T-helper 1 cell treated with Interleukin-12 subunit alpha and Interleukin-12 subunit beta and Interleukin-4 antibody, amounts not matched to agents 30 μg/mL and 1 μg/mL, for 36 hours (primary cell): ENCODE data around the gene GPATCH8.

Experiments used
- H3K27ac Mint-ChIP-seq: one replicate; pipeline ENCODE4 v1.8.0; 2021; ENCODE audit warnings: mild to moderate bottlenecking, mixed read lengths
- H3K27me3 Mint-ChIP-seq: one replicate; pipeline ENCODE4 v1.8.0; 2021; ENCODE audit warnings: low read depth, mixed read lengths
- H3K36me3 Mint-ChIP-seq: one replicate; pipeline ENCODE4 v1.8.0; 2021; ENCODE audit warnings: low read depth, mixed read lengths
- H3K4me1 Mint-ChIP-seq: one replicate; pipeline ENCODE4 v1.8.0; 2021; ENCODE audit warnings: low read depth, mixed read lengths
- H3K4me3 Mint-ChIP-seq: one replicate; pipeline ENCODE4 v1.8.0; 2021; ENCODE audit warnings: mild to moderate bottlenecking, moderate library complexity, mixed read lengths
- H3K9me3 Mint-ChIP-seq: one replicate; pipeline ENCODE4 v1.8.0; 2021; ENCODE audit warnings: mixed read lengths

Gene GPATCH8

GRCh38 chr17:44448412-44448811, 54.8 kb downstream of the GPATCH8 start:
- no peaks in the 10 kb centered on the region for H3K27me3 Mint-ChIP-seq
- no peak overlapping the region for H3K27ac Mint-ChIP-seq
- H3K9me3 Mint-ChIP-seq: no peaks in the 10 kb centered on the region

DNA sequence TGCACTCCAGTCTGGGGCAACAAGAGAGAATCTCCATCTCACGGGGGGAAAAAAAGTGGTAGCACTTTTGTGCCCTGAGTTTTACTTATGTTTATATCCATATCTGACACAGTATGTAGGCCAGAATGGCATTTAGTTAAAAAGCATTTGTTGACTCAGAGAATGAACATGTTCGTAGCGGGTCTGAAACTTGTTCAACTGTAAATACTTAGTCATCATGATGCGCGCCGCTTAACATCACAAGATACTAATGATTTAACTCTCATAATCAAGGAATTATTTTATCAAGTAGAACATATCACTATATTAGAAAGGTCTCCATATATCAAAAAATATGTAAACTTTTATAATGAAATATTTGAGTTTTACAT, 58.5 kb downstream of the GPATCH8 start:
- Mint-ChIP-seq H3K4me3 (no peak overlapping the region), H3K27me3 (no peaks in the 10 kb centered on the region), H3K9me3 (no peaks in the 10 kb centered on the region), H3K4me1 (peaks cover 3% of the 10 kb centered on the region), H3K27ac (no peak overlapping the region), H3K36me3 (peaks cover 1% of the 10 kb centered on the region)

More at GRCh38 chr17:44448412-44448811, 54.8 kb downstream of the GPATCH8 start:
- Mint-ChIP-seq H3K36me3 (no peaks in the 10 kb centered on the region), H3K4me3 (no peak overlapping the region), H3K4me1 (peaks cover 3% of the 10 kb centered on the region)

DNA sequence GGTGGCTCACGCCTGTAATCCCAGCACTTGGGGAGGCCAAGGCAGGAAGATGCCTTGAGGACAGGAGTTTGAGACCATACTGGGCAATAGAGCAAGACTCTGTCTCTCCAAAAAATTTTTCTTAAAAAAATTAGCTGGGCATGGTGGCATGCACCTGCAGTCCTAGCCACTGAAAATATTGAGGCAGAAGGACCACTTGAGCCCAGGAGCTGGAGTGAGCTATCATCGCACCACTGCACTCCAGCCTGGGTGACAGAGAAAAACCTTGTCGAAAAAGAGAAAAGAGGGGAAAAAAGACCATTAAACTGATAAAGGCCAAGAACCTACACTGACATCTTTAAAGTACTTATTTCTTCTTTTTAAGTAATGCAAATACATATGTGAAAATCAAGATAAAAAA, 60.4 kb downstream of the GPATCH8 start:
- Mint-ChIP-seq H3K36me3 (peaks cover 3% of the 10 kb centered on the region), H3K9me3 (no peaks in the 10 kb centered on the region), H3K27ac (no peak overlapping the region), H3K4me1 (peaks cover 16% of the 10 kb centered on the region), H3K27me3 (no peaks in the 10 kb centered on the region), H3K4me3 (no peak overlapping the region)

GRCh38 chr17:44439168-44439567, 64.0 kb downstream of the GPATCH8 start:
- H3K27me3 Mint-ChIP-seq: no peaks in the 10 kb centered on the region

DNA sequence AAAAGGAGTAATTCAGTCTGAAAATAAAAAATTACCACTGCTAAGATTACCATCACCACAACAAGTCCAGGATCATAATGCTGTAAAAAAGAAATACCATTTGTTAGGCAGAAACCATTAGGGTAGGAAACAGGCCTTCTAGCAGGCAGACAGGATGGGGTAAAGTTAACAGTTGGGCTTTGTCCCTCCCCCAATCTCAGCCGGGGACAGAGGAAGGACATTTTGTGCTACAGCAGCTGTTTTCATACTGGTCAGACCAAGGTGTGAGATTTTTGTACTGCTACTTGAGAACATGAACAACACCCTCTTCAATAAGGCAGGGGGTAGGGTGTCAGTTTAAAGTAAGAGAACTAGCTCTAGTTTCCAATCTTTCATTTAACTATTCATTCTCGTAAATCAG, 64.6 kb downstream of the GPATCH8 start:
- no peak overlapping the region for H3K4me3 Mint-ChIP-seq

More at GRCh38 chr17:44439168-44439567, 64.0 kb downstream of the GPATCH8 start:
- no peak overlapping the region for H3K4me3 Mint-ChIP-seq
- H3K4me1 Mint-ChIP-seq: peaks cover 17% of the 10 kb centered on the region
- H3K27ac Mint-ChIP-seq: no peak overlapping the region
- no peaks in the 10 kb centered on the region for H3K9me3 Mint-ChIP-seq
- H3K36me3 Mint-ChIP-seq: peaks cover 10% of the 10 kb centered on the region

GRCh38 chr17:44436336-44436735, 66.9 kb downstream of the GPATCH8 start:
- H3K36me3 Mint-ChIP-seq: peaks cover 25% of the 10 kb centered on the region
- peaks cover 17% of the 10 kb centered on the region for H3K4me1 Mint-ChIP-seq
- no peaks in the 10 kb centered on the region for H3K27me3 Mint-ChIP-seq
- H3K4me3 Mint-ChIP-seq: no peak overlapping the region
- no peak overlapping the region for H3K27ac Mint-ChIP-seq
- no peaks in the 10 kb centered on the region for H3K9me3 Mint-ChIP-seq

More for the DNA sequence above, 64.6 kb downstream of the GPATCH8 start:
- H3K9me3 Mint-ChIP-seq: no peaks in the 10 kb centered on the region
- no peaks in the 10 kb centered on the region for H3K27me3 Mint-ChIP-seq
- peaks cover 17% of the 10 kb centered on the region for H3K4me1 Mint-ChIP-seq
- peaks cover 12% of the 10 kb centered on the region for H3K36me3 Mint-ChIP-seq
- H3K27ac Mint-ChIP-seq: peak overlapping the region; percentile 5

DNA sequence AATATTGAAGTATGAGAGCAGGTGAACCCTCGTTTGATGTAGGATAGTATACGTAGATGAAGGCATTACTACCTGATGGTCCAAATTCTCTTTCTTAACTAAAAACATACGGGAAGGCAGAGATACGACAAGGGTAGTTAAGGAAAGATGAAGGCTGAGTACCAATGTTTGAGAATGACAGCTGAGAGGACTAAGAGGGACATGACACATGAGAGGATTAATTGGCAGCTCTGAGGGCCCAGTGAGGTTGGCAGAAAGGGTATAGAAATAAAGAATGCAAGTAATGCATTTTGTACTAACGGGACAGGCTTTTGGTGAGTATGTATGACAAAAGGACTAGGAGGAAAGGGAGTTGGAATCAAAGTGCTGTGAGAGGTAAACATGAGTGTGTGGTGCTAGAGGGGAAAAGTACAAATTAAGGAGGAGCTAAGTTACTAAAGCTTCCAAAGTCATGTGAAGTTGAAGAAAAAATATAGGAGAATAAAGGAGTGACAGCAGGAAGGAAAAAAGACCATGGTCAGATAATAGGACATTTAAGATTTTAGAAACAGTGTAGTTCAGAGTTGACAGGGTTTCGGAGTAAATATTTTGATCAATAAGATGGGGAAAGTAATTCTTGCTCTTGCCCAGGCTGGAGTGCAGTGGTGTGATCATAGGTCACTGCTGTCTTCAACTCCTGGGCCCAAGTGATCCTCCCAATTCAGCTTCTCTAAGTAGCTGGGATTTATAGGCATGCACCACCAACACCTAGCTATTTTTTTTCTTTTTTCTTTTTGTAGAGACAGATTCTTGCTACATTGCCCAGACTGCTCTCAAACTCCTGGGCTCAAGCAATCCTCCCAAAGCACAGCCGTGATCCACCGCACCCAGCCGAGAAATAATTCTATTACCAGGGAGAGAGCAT, 70.7 kb downstream of the GPATCH8 start:
- H3K4me1 Mint-ChIP-seq: peaks cover 4% of the 10 kb centered on the region
- H3K9me3 Mint-ChIP-seq: no peaks in the 10 kb centered on the region
- no peak overlapping the region for H3K4me3 Mint-ChIP-seq
- H3K27me3 Mint-ChIP-seq: no peaks in the 10 kb centered on the region
- H3K36me3 Mint-ChIP-seq: peaks cover 30% of the 10 kb centered on the region
- H3K27ac Mint-ChIP-seq: no peak overlapping the region

- Mint-ChIP-seq H3K27ac (peak overlapping the region; percentile 5), H3K36me3 (peaks cover 22% of the 10 kb centered on the region)
Observed at GRCh38 chr17:44424828-44425461, 78.3 kb downstream of the GPATCH8 start.

DNA sequence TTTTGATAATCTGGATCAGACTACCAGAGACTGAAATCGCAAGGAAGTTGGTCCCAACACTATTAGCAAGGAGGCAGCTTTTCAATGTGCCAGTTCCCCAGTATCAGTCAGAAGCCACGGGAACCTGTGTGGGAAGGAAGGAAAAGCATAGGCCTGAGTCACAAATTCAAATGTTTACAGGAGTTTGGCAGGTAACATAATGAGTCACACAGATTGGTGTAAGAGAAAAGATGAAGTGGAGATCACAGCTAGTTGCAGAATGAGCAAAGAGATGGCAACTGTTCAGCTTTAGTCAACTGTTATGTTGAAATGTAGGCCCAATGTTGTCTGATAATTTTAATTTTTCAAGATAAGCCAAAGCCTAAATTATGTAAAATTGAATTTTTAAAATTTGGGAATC, 85.7 kb downstream of the GPATCH8 start:
- Mint-ChIP-seq H3K4me1 (peaks cover 13% of the 10 kb centered on the region), H3K27ac (peak overlapping the region; percentile 73), H3K4me3 (peak overlapping the region; percentile 16), H3K9me3 (no peaks in the 10 kb centered on the region), H3K36me3 (peaks cover 19% of the 10 kb centered on the region), H3K27me3 (no peaks in the 10 kb centered on the region)

More at GRCh38 chr17:44424828-44425461, 78.3 kb downstream of the GPATCH8 start:
- no peaks in the 10 kb centered on the region for H3K27me3 Mint-ChIP-seq
- no peaks in the 10 kb centered on the region for H3K9me3 Mint-ChIP-seq
- H3K4me3 Mint-ChIP-seq: no peak overlapping the region
- H3K4me1 Mint-ChIP-seq: peaks cover 13% of the 10 kb centered on the region

- peaks cover 19% of the 10 kb centered on the region for H3K36me3 Mint-ChIP-seq
- peaks cover 13% of the 10 kb centered on the region for H3K4me1 Mint-ChIP-seq
- no peaks in the 10 kb centered on the region for H3K27me3 Mint-ChIP-seq
- H3K4me3 Mint-ChIP-seq: no peak overlapping the region
- no peaks in the 10 kb centered on the region for H3K9me3 Mint-ChIP-seq
- H3K27ac Mint-ChIP-seq: no peak overlapping the region
Observed at GRCh38 chr17:44416558-44417289, 86.5 kb downstream of the GPATCH8 start.

GRCh38 chr17:44414394-44415155, 88.6 kb downstream of the GPATCH8 start:
- H3K4me3 Mint-ChIP-seq: no peak overlapping the region
- no peak overlapping the region for H3K27ac Mint-ChIP-seq
- H3K36me3 Mint-ChIP-seq: peaks cover 18% of the 10 kb centered on the region
- H3K4me1 Mint-ChIP-seq: peaks cover 11% of the 10 kb centered on the region
- no peaks in the 10 kb centered on the region for H3K9me3 Mint-ChIP-seq
- H3K27me3 Mint-ChIP-seq: no peaks in the 10 kb centered on the region

DNA sequence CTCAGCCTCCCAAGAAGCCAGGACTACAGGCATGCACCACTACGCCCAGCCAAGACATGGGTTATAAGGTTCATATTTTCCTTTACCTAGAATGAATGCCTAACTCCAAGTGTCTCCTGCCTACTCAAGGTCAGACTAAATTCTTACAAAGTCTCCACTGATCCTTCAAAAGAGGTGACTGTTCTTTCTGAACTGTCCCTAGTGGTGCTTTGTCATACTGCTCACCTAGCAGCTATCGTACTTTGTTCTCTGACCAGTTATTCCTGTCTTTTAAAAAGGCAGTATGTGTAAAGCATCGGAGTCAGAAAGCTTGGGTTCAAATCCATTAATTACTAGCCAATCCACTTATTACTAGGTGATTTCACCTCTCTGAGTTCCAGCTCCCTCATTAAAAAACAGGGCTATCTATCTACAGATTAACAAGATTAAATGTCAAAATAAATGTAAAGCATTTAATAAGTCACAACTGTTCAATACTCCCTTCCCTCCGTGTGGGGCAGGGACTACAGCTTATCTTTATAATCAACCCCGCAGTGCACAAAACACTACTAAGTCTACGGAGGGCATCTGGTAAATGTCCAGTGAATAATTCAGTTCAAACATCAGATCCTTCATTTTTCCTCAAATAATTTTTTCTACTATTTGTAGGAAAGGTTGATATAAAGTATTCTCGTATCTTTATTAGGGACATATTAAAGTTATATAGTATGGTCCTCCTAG, 93.7 kb downstream of the GPATCH8 start:
- no peaks in the 10 kb centered on the region for H3K9me3 Mint-ChIP-seq
- H3K36me3 Mint-ChIP-seq: peaks cover 10% of the 10 kb centered on the region
- no peak overlapping the region for H3K27ac Mint-ChIP-seq
- H3K4me3 Mint-ChIP-seq: no peak overlapping the region
- H3K4me1 Mint-ChIP-seq: peaks cover 4% of the 10 kb centered on the region
- no peaks in the 10 kb centered on the region for H3K27me3 Mint-ChIP-seq

DNA sequence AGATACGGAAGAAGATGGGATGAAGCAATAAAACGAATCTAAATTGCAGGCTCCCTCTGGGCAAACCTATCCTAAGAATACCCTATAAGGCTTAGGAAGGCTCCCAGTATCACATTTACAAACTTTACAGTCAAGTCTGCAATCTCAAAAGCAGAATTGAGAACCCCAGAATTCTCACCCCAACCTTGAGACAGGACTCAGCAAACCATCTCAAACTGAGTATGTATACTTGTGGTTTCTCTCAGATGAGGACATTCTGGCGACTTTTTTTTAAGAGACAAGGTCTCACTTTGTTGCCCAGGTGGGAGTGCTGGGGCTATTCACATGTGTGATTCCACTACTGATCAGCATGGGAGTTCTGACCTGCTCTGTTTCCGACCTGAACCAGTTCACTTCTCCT, 94.4 kb downstream of the GPATCH8 start:
- H3K27me3 Mint-ChIP-seq: no peaks in the 10 kb centered on the region
- peaks cover 2% of the 10 kb centered on the region for H3K4me1 Mint-ChIP-seq
- no peak overlapping the region for H3K27ac Mint-ChIP-seq
- H3K9me3 Mint-ChIP-seq: no peaks in the 10 kb centered on the region
- no peak overlapping the region for H3K4me3 Mint-ChIP-seq
- peaks cover 8% of the 10 kb centered on the region for H3K36me3 Mint-ChIP-seq
